GM21737 (cell line): Measurements from ENCODE around the gene TRIP13.
A peak's percentile ranks its signal among the peaks of the same experiment; 100 is the strongest.
"Not testable (repeated sequence)": the region's sequence is repeated elsewhere in the genome, so short reads cannot be mapped to it uniquely, and the experiment has no call there.

ENCODE experiments used
- ATAC-seq: cut with Tn5 transposase; IDR thresholded peaks from one replicate; pipeline ENCODE4 v1.9.1; 2021; ENCODE audit warnings: mild to moderate bottlenecking, moderate library complexity; ENCODE audit not compliant: unreplicated experiment

The TRIP13 gene

GRCh38 chr5:916441-917293 is 24.0 kb downstream of the TRIP13 start:
- no peak for ATAC-seq

DNA sequence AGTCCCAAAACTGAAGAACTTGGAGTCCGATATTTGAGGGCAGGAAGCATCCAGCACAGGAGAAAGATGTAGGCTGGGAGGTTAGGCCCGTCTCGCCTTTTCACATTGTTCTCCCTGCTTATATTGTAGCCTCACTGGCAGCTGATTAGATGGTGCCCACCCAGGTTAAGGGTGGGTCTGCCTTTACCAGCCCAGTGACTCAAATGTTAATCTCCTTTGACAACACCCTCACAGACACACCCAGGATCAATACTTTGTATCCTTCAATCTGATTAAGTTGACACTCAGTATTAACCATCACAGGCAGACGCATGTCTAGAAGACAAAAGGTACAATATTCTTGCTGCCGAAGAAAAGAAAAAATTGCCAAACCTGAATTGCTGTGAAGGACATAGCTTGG is 26.0 kb downstream of the TRIP13 start:
- not testable (repeated sequence) for ATAC-seq

- no peak for ATAC-seq
These were observed 26.8 kb downstream of the TRIP13 start for GRCh38 chr5:919356-920000.

- no peak for ATAC-seq
These were observed 27.6 kb downstream of the TRIP13 start for GRCh38 chr5:920321-920720.

DNA sequence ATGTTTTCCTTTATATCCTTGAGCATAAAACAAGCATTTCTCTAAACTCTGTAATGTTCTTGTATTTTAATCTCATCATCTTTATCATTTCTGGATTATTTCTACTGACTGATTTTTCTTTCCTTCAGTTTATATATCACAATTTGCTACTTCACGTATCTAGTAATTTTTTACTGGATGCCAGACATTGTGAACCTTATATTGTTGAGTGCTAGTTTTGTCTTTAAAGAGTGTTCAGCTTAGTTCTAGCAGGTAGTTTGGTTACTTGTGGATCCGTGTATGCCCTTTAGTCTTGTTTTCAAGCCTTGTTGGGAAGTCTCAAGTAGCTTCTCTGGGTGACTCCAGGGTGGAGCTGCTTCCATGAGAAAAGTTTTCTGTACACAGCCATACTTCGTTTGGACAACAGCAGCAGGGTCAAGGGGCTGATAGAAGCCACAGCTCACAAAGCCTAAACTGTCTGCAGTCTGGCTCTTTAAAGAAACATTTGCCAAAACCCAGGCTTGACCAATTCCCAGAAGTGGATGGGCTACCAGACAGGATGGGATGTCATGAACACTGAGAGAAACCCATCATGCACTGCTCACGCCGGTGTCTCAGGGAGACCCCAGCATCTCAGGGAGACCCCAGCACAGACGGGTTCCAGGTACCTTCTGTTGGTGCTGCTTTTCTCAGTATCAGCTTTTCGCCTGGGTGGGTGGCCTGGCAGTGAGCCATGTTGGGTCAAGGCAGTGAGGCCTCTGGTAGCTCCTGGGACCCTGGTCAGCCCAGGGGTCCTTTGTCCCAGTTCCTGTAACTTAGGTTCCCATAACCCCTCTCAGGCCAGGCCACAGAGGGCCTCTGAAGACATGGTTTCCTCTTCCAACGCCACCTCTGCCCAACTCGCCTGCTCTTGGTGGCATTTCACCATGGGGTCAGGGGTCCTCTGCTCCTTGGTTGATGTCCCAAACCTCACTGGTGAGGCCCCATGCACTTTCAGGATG is 29.1 kb downstream of the TRIP13 start:
- ATAC-seq = no peak

GRCh38 chr5:922436-923280 is 30.0 kb downstream of the TRIP13 start:
- ATAC-seq = no peak

GRCh38 chr5:923281-923873 is 30.7 kb downstream of the TRIP13 start:
- peak; percentile 83 for ATAC-seq

GRCh38 chr5:926417-927171 is 33.9 kb downstream of the TRIP13 start:
- ATAC-seq = no peak

DNA sequence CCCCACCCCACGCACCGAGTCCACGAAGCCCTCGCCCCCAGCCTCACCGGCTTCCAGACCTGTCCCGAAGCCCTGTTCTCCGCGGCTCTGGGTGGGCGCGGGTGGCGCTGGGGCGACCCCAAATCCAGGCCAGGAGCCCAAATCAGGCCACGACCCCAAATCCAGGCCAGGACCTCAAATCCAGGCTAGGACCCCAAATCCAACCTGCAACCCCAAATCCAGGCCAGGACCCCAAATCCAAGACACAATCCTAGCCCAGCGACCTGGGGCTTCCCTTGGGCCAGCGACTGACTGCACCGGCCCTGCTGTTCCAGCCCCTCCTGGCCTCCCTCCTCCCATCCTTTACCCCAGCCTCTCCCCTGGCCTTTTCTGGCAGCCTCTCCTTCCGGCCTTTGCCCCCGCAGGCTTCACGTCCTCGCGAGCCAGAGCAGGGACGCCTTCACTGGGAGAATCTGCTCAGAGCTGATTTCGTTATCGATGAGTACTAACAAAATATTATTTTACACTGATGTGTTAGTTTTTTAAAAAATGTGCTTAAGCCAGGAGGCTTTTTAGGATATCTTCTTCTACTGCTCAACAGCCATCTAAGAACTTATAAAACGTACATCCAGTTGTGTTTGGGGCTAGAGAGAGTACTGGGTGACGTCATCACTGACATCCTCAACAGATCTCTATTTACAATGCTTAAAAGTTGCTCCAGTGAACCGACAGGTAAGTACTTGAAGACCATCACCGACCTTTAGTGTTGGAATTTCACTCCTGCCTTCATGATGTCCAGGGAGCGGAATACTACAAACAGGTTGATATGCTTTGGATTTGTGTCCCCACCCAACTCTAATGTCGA is 34.7 kb downstream of the TRIP13 start:
- ATAC-seq = no peak

GRCh38 chr5:929182-929581 is 36.5 kb downstream of the TRIP13 start:
- not testable (repeated sequence) for ATAC-seq

GRCh38 chr5:929596-929995 is 36.9 kb downstream of the TRIP13 start:
- ATAC-seq = no peak

- ATAC-seq = no peak
These were observed 38.2 kb downstream of the TRIP13 start for GRCh38 chr5:930866-931265.

GRCh38 chr5:931570-932145 is 39.0 kb downstream of the TRIP13 start:
- no peak for ATAC-seq

DNA sequence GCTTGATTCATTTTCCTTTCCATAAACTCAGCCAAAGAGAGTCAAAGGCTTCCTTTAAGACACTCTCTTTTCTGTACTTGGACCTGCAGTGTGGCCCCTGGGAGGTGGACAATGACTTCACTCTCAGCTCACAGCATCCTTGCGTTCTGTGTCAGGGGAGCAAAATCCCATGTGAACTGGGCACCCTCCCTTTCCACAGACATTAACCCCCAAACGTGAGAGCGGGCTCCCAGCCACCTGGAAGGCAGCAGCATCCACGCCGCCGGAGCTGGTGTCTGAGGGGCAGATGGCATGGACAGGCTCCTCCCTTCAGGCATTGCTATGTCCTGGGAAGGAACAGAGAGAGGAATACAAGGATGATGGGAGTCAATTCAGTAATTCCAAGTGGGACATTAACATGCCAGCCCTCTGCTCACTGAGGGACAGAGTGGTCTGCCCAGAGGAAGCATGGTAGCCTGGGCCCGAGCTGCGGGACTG is 39.5 kb downstream of the TRIP13 start:
- ATAC-seq = no peak

DNA sequence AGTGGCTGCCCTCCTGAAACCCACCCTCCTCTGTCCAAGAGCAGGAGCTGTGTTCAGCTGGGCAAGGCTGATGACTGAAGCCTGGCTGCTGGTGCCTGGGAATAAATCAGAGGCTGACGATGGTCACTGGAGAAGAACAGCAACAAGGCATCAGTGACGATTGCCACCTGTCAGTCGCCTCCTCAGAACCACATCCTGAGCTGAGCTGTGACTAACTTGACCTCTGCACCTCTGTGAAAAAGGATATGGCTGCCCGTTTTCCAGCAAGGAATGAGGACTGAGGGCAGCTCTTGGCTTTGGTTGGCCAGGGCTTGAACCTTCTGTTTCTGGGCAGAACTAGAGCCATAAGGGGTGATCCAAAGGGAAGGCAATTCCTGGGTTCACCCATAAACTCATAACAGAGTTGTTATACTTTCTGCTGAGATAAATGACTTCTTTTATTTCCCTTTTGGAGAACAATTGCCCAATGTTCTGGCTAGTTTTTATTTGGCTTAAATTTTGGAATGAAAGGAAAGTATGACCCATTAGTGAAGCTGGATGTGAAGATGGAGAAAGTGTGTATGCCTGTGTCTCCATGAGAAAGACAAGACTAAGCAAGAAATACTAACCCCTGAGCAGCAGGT is 40.1 kb downstream of the TRIP13 start:
- no peak for ATAC-seq

DNA sequence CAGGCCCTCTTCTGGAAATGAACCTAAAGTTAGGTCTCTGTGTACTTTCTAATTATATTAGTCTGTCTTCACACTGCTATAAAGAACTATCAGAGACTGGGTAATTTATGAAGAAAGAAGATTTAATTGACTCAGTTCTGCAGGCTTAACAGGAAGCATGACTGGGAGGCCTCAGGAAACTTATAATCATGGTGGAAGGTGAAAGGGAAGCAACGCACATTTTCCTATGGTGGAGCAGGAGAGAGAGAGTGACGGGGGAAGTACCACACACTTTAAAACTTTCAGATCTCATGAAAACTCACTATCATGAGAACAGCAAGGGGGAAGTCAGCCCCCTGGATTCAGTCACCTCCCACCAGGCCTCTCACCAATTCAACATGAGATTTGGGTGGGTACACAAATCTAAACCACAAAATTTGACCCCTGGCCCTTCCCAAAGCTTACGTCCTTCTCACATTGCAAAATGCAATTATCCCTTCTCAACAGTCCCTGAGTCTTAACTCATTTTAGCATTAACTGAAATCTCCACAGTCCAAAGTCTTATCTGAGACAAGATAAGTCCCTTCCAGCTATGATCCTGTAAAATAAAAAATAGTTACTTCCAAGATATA is 40.7 kb downstream of the TRIP13 start:
- no peak for ATAC-seq

DNA sequence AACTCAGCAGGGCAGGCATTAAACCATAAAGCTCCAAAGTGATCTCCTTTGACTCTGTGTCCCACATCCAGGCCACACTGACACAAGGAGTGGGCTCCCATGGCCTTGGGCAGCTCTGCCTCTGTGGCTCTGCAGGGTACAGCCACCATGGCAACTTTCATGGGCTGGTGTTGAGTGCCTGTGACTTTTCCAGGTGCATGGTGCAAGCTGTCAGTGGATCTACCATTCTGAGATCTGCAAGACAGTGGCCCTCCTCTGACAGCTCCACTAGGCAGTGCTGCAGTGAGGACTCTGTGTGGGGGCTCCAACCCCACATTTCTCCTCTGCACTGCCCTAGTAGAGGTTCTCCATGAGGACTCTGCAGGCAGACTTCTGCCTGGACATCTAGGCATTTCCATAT is 41.3 kb downstream of the TRIP13 start:
- ATAC-seq = not testable (repeated sequence)
